Renal pelvis (tissue), 3 donors: ENCODE results near the gene OR1S1. TPM values are rescaled to one million over a fixed set of nuclear protein-coding genes. Genes with fewer than 3 reads are reported as not detected.

ENCODE experiments used
- polyA plus RNA-seq, 3 donors: library from polyadenylated mRNA; unstranded; fragments of 120-200 nt; gene quantifications; one replicate each; pipeline ENCODE4 v1.2.1, GENCODE V29; 2013; ENCODE audit not compliant: insufficient read length in 3 of 3

Gene OR1S1
- polyA plus RNA-seq, 3 donors: not detected

Other genes with a start within 250 kb of the OR1S1 start
- not detected for gene OR9Q1, start 188.8 kb upstream of the OR1S1 start, polyA plus RNA-seq
- not detected for gene OR6Q1, start 181.8 kb upstream of the OR1S1 start, polyA plus RNA-seq
- gene OR9I1, start 87.2 kb upstream of the OR1S1 start, polyA plus RNA-seq: not detected
- gene OR9Q2, start 23.6 kb upstream of the OR1S1 start, polyA plus RNA-seq: not detected
- not detected for gene OR1S2, start 8.6 kb upstream of the OR1S1 start, polyA plus RNA-seq
- gene OR10Q1, start 16.2 kb downstream of the OR1S1 start, polyA plus RNA-seq: not detected
- gene OR10W1, start 55.5 kb downstream of the OR1S1 start, polyA plus RNA-seq: not detected
- not detected for gene OR5B17, start 146.3 kb downstream of the OR1S1 start, polyA plus RNA-seq
- not detected for gene OR5B3, start 194.2 kb downstream of the OR1S1 start, polyA plus RNA-seq
- under 1 TPM; 0.06 to 0.13 (median 0.13) TPM for gene OR5B2, start 215.4 kb downstream of the OR1S1 start, polyA plus RNA-seq
- gene OR5B12, start 229.5 kb downstream of the OR1S1 start, polyA plus RNA-seq: under 1 TPM in 1 of 3 donors, not detected in 2; 0.09 TPM